Gastrocnemius medialis (tissue), 4 donors: ENCODE results near the gene WSCD2. TPM values are rescaled to one million over a fixed set of nuclear protein-coding genes. Genes with fewer than 3 reads are reported as not detected.

ENCODE experiments used
- ATAC-seq, 2 donors: fragments of 150-250 bp; one replicate each; pipeline ENCODE4 v1.9.1; 2016
- DNase-seq, 2 donors: peaks; one replicate each; pipeline ENCODE4 v3.0.0-alpha.2; 2019
- H3K27ac ChIP-seq, 4 donors: fragments of 200-600 bp; sonication (generic); 1 replicate in 1 of 4; 2 replicates in 3 of 4; pipeline ENCODE4 v1.5.1; 2016 to 2018; ENCODE audit warnings: mild to moderate bottlenecking in 2 of 4, moderate library complexity in 1 of 4
- H3K27me3 ChIP-seq, 3 donors: fragments of 200-600 bp; sonication (generic) in 2 of 3; 1 replicate in 1 of 3; 2 replicates in 2 of 3; pipeline versions ENCODE4 v1.5.1 to v1.6.0; 2016 to 2019; ENCODE audit warnings: mild to moderate bottlenecking in 1 of 3, moderate library complexity in 1 of 3
- H3K36me3 ChIP-seq, 2 donors: fragments of 200-600 bp; sonication (generic) in 1 of 2; one replicate each; pipeline ENCODE4 v1.5.1; 2017 to 2018
- H3K4me1 ChIP-seq, 2 donors: fragments of 200-600 bp; sonication (generic) in 1 of 2; one replicate each; pipeline ENCODE4 v1.5.1; 2016 to 2017; ENCODE audit warnings: mild to moderate bottlenecking in 2 of 2
- H3K4me3 ChIP-seq, 4 donors: fragments of 200-600 bp; sonication (generic) in 3 of 4; 1 replicate in 1 of 4; 2 replicates in 3 of 4; pipeline ENCODE4 v1.5.1; 2016 to 2019; ENCODE audit warnings: mild to moderate bottlenecking in 2 of 4
- H3K9me3 ChIP-seq, 3 donors: fragments of 200-600 bp; sonication (generic) in 2 of 3; 1 replicate in 1 of 3; 2 replicates in 2 of 3; pipeline ENCODE4 v1.5.1; 2016 to 2019
- POLR2A ChIP-seq, 2 donors: fragments of 450-650 bp; IDR thresholded peaks; one replicate each; pipeline ENCODE4 v1.6.1; 2017; ENCODE audit warnings: antibody characterized with exemption in 2 of 2, mild to moderate bottlenecking in 2 of 2, moderate library complexity in 2 of 2
- in situ Hi-C, 4 donors: fragments of 200-750 bp; cut with MboI; loops; one replicate each; pipeline versions ENCODE4 v1.15.0 to v1.8.0; 2017; ENCODE audit warnings: low sequenced_read_pairs in 4 of 4
- intact Hi-C: fragments of 100-400 bp; cut with DNase I; formaldehyde crosslinking; loops from one replicate; pipeline ENCODE4 v1.15.1; 2023; ENCODE audit warnings: low total_unique reads
- total RNA-seq, 4 donors: library from RNA; depleted of rRNA; stranded (reverse); fragments of >200 nt; gene quantifications; one replicate each; pipeline versions ENCODE4 v1.1.0 to v1.2.3, GENCODE V29; 2016
- TF ChIP-seq, protein P1 (sequence below), 5 experiments: fragments of 450-650 bp in 3 of 5; fragments of 200-600 bp in 2 of 5; sonication (generic) in 2 of 5; IDR thresholded peaks in 4 of 5; conservative IDR thresholded peaks in 1 of 5; 1 replicate in 4 of 5; 2 replicates in 1 of 5; pipeline ENCODE4 v1.5.1; 2016 to 2019; ENCODE audit warnings: antibody characterized with exemption in 5 of 5, mild to moderate bottlenecking in 3 of 5, moderate library complexity in 3 of 5

Gene WSCD2
- total RNA-seq, 4 donors from 2014 or later = 0.10 TPM; not detected in 3

DNA sequence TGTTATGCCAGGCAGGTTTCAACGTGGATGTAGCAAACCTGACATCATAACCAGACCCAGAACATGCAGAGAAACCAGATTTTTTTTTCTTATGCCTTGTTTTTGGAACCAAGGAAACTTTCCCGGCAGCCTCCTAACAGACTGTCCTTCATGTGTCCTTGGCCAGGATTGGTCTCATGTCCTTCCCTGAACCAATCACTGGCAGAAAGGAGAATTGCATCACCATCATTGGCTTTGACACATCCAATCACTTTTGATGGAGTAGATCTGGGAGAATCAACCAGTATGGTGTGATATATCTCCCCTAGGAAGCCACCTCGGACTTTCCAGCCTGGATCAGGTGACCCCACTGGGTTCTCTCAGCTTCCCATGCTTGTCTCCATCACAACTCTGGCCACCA is 25.6 kb upstream of the WSCD2 start:
- intact Hi-C loops (no loop called here), in situ Hi-C loops (no loop called here)
- no peaks in the 10 kb centered on the region for H3K9me3 ChIP-seq
- H3K27me3 ChIP-seq = no peaks in the 10 kb centered on the region
- DNase-seq (no peak), ATAC-seq (no peak)
- H3K36me3 ChIP-seq = no peaks in the 10 kb centered on the region
- no peak overlapping the region for H3K4me3 ChIP-seq
- no peaks in the 10 kb centered on the region for H3K4me1 ChIP-seq
- no peak overlapping the region for H3K27ac ChIP-seq
- TF ChIP-seq, protein P1, sequence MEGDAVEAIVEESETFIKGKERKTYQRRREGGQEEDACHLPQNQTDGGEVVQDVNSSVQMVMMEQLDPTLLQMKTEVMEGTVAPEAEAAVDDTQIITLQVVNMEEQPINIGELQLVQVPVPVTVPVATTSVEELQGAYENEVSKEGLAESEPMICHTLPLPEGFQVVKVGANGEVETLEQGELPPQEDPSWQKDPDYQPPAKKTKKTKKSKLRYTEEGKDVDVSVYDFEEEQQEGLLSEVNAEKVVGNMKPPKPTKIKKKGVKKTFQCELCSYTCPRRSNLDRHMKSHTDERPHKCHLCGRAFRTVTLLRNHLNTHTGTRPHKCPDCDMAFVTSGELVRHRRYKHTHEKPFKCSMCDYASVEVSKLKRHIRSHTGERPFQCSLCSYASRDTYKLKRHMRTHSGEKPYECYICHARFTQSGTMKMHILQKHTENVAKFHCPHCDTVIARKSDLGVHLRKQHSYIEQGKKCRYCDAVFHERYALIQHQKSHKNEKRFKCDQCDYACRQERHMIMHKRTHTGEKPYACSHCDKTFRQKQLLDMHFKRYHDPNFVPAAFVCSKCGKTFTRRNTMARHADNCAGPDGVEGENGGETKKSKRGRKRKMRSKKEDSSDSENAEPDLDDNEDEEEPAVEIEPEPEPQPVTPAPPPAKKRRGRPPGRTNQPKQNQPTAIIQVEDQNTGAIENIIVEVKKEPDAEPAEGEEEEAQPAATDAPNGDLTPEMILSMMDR (IDR thresholded peaks at IDR 0.05 in 4 of 5, conservative IDR thresholded peaks at IDR 0.05 in 1 of 5) = no peak
- TF ChIP-seq POLR2A (IDR thresholded peaks at IDR 0.05) = no peak

GRCh38 chr12:108104657-108105056 is 24.4 kb upstream of the WSCD2 start:
- Histone ChIP-seq H3K4me3 (no peak overlapping the region), H3K27ac (no peak overlapping the region), H3K36me3 (no peaks in the 10 kb centered on the region), H3K9me3 (no peaks in the 10 kb centered on the region), H3K4me1 (no peaks in the 10 kb centered on the region), H3K27me3 (no peaks in the 10 kb centered on the region)
- DNase-seq (no peak), ATAC-seq (no peak)
- in situ Hi-C loops = no loop called here
- intact Hi-C loops = no loop called here
- TF ChIP-seq POLR2A (IDR thresholded peaks at IDR 0.05) = no peak
- TF ChIP-seq, protein P1 (IDR thresholded peaks at IDR 0.05 in 4 of 5, conservative IDR thresholded peaks at IDR 0.05 in 1 of 5) = no peak

DNA sequence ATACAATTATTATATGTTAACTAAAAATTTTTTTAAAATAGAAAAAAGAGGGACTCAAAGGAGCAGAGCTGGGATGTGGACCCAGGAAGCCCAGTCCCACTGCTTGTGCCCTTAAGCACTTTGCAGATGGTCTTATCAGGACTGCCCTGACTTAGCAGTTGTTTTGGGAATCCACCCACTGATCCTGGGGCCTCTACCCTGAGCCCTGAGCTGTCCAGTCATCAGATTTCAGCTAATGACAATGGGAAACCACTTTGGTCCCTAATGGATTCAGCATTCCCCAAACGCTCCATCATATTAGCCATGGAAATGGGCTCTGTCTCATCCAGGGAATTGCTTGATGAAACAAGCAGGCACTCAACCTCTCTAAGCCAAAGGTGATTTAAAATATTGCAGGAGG is 22.5 kb upstream of the WSCD2 start:
- DNase-seq (no peak), ATAC-seq (no peak)
- TF ChIP-seq POLR2A (IDR thresholded peaks at IDR 0.05) = no peak
- TF ChIP-seq, protein P1 (IDR thresholded peaks at IDR 0.05 in 4 of 5, conservative IDR thresholded peaks at IDR 0.05 in 1 of 5) = no peak
- H3K27ac ChIP-seq = no peak overlapping the region
- no peaks in the 10 kb centered on the region for H3K9me3 ChIP-seq
- no peak overlapping the region for H3K4me3 ChIP-seq
- no peaks in the 10 kb centered on the region for H3K4me1 ChIP-seq
- intact Hi-C loops (no loop called here), in situ Hi-C loops (no loop called here)
- H3K27me3 ChIP-seq = no peaks in the 10 kb centered on the region
- H3K36me3 ChIP-seq = no peaks in the 10 kb centered on the region

DNA sequence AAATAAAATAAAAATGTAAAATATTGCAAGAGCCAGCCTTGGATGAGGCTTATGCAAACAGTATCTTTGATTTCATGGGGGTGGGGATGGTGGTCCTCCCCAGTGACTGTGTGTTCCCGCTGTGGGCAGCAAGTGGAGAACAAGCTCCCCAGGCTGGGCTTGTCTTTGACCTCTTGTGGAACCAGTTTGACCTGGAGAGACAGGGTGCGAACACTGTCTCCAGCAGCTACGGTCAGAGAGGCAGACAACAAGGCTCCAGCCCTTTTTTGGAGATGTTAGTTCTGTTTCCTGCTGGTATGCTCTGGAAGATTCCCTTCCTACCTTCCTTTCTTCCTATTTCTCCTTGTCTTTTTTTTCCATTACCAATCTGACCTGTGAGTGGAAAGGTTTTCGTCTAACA is 21.8 kb upstream of the WSCD2 start:
- Histone ChIP-seq H3K36me3 (no peaks in the 10 kb centered on the region), H3K4me3 (no peak overlapping the region), H3K27ac (no peak overlapping the region), H3K27me3 (no peaks in the 10 kb centered on the region), H3K4me1 (no peaks in the 10 kb centered on the region), H3K9me3 (no peaks in the 10 kb centered on the region)
- in situ Hi-C loops = no loop called here
- TF ChIP-seq, protein P1 (IDR thresholded peaks at IDR 0.05 in 4 of 5, conservative IDR thresholded peaks at IDR 0.05 in 1 of 5) = no peak
- no peak for TF ChIP-seq POLR2A (IDR thresholded peaks at IDR 0.05)
- DNase-seq = no peak
- intact Hi-C loops = no loop called here
- no peak for ATAC-seq

- Histone ChIP-seq H3K27me3 (no peaks in the 10 kb centered on the region), H3K36me3 (no peaks in the 10 kb centered on the region), H3K27ac (no peak overlapping the region), H3K9me3 (no peaks in the 10 kb centered on the region), H3K4me1 (no peaks in the 10 kb centered on the region), H3K4me3 (no peak overlapping the region)
- TF ChIP-seq POLR2A (IDR thresholded peaks at IDR 0.05) = no peak
- TF ChIP-seq, protein P1 (IDR thresholded peaks at IDR 0.05 in 4 of 5, conservative IDR thresholded peaks at IDR 0.05 in 1 of 5) = no peak
- intact Hi-C loops = no loop called here
- DNase-seq (no peak), ATAC-seq (no peak)
- in situ Hi-C loops = no loop called here
Observed at GRCh38 chr12:108109504-108109903, 19.6 kb upstream of the WSCD2 start.
